Loucy (cell line): ENCODE results near the gene BRK1.

ENCODE experiments used
- H2AFZ ChIP-seq: fragments of 200-600 bp; sonication (generic); 2 replicates; pipeline ENCODE4 v1.6.0; 2016; ENCODE audit warnings: antibody characterized with exemption, mild to moderate bottlenecking, low read length, moderate library complexity
- H3F3A ChIP-seq: fragments of 200-600 bp; 2 replicates; pipeline ENCODE4 v1.6.0; 2016; ENCODE audit warnings: antibody characterized with exemption, low read depth, mild to moderate bottlenecking
- H3K27me3 ChIP-seq: fragments of 200-600 bp; sonication (generic); 2 replicates; pipeline ENCODE4 v1.6.1; 2014; ENCODE audit warnings: low read length, mild to moderate bottlenecking; ENCODE audit not compliant: insufficient read depth, poor library complexity, severe bottlenecking
- H3K36me3 ChIP-seq: fragments of 200-600 bp; sonication (generic); 2 replicates; pipeline ENCODE4 v1.6.1; 2016; ENCODE audit warnings: low read length; ENCODE audit not compliant: insufficient read depth
- H3K4me1 ChIP-seq: fragments of 200-600 bp; sonication (generic); 2 replicates; pipeline ENCODE4 v1.5.1; 2014; ENCODE audit warnings: low read length, mild to moderate bottlenecking; ENCODE audit not compliant: insufficient read depth, poor library complexity, severe bottlenecking
- H3K4me2 ChIP-seq: fragments of 200-600 bp; sonication (generic); 2 replicates; pipeline ENCODE4 v1.6.0; 2014; ENCODE audit warnings: antibody characterized with exemption, low read length, low read depth, mild to moderate bottlenecking; ENCODE audit not compliant: poor library complexity, severe bottlenecking
- H3K4me3 ChIP-seq: fragments of 200-600 bp; sonication (generic); 2 replicates; pipeline ENCODE4 v1.5.1; 2014; ENCODE audit warnings: low read length, mild to moderate bottlenecking, mixed read lengths; ENCODE audit not compliant: poor library complexity, severe bottlenecking
- H3K79me2 ChIP-seq: fragments of 200-600 bp; sonication (generic); 2 replicates; pipeline ENCODE4 v1.6.1; 2014; ENCODE audit warnings: low read length; ENCODE audit not compliant: insufficient read depth
- H3K9ac ChIP-seq: fragments of 200-600 bp; sonication (generic); 2 replicates; pipeline ENCODE4 v1.6.0; 2014; ENCODE audit warnings: mild to moderate bottlenecking, low read depth, low read length, moderate library complexity; ENCODE audit not compliant: poor library complexity, severe bottlenecking
- H3K9me2 ChIP-seq: fragments of 200-600 bp; sonication (generic); replicated peaks from 2 replicates; pipeline ENCODE4 v1.6.1; 2016; ENCODE audit warnings: low read depth, low read length, mixed read lengths
- H3K9me3 ChIP-seq: fragments of 200-600 bp; sonication (generic); 2 replicates; pipeline ENCODE4 v1.6.1; 2014; ENCODE audit warnings: mild to moderate bottlenecking, antibody characterized with exemption, low read length, low read depth; ENCODE audit not compliant: insufficient read depth
- H4K20me1 ChIP-seq: fragments of 200-600 bp; sonication (generic); 2 replicates; pipeline ENCODE4 v1.6.0; 2014; ENCODE audit warnings: antibody characterized with exemption, low read length, mild to moderate bottlenecking; ENCODE audit not compliant: insufficient read depth, poor library complexity, severe bottlenecking
- EZH2phosphoT487 ChIP-seq: fragments of 200-600 bp; IDR thresholded peaks from 2 replicates; pipeline ENCODE4 v1.6.1; 2018; ENCODE audit warnings: antibody characterized with exemption, mild to moderate bottlenecking, moderate library complexity, borderline replicate concordance
- TF ChIP-seq, protein P1 (sequence below): fragments of 200-600 bp; sonication (generic); conservative IDR thresholded peaks from 2 replicates; pipeline ENCODE4 v1.5.1; 2014; ENCODE audit warnings: mild to moderate bottlenecking, antibody characterized with exemption, low read length

Gene BRK1

GRCh38 chr3:10150987-10151386 lies 35.5 kb downstream of the BRK1 start:
- H2AFZ ChIP-seq = no peak overlapping the region
- no peaks in the 10 kb centered on the region for H3F3A ChIP-seq
- no peak overlapping the region for H3K4me3 ChIP-seq
- H3K9ac ChIP-seq = no peak overlapping the region
- TF ChIP-seq EZH2phosphoT487 = no peak
- TF ChIP-seq, protein P1, sequence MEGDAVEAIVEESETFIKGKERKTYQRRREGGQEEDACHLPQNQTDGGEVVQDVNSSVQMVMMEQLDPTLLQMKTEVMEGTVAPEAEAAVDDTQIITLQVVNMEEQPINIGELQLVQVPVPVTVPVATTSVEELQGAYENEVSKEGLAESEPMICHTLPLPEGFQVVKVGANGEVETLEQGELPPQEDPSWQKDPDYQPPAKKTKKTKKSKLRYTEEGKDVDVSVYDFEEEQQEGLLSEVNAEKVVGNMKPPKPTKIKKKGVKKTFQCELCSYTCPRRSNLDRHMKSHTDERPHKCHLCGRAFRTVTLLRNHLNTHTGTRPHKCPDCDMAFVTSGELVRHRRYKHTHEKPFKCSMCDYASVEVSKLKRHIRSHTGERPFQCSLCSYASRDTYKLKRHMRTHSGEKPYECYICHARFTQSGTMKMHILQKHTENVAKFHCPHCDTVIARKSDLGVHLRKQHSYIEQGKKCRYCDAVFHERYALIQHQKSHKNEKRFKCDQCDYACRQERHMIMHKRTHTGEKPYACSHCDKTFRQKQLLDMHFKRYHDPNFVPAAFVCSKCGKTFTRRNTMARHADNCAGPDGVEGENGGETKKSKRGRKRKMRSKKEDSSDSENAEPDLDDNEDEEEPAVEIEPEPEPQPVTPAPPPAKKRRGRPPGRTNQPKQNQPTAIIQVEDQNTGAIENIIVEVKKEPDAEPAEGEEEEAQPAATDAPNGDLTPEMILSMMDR = no peak
- no peaks in the 10 kb centered on the region for H3K9me3 ChIP-seq
- H4K20me1 ChIP-seq = peaks cover 10% of the 10 kb centered on the region
- H3K27me3 ChIP-seq = no peaks in the 10 kb centered on the region
- peaks cover 32% of the 10 kb centered on the region for H3K36me3 ChIP-seq
- peaks cover 26% of the 10 kb centered on the region for H3K79me2 ChIP-seq
- no peak overlapping the region for H3K4me2 ChIP-seq
- H3K9me2 ChIP-seq = no peaks in the 10 kb centered on the region
- H3K4me1 ChIP-seq = peaks cover 10% of the 10 kb centered on the region

- Histone ChIP-seq H3K9me2 (no peaks in the 10 kb centered on the region), H3K4me3 (no peak overlapping the region)
Measured at GRCh38 chr3:10154335-10155122, 39.1 kb downstream of the BRK1 start.

DNA sequence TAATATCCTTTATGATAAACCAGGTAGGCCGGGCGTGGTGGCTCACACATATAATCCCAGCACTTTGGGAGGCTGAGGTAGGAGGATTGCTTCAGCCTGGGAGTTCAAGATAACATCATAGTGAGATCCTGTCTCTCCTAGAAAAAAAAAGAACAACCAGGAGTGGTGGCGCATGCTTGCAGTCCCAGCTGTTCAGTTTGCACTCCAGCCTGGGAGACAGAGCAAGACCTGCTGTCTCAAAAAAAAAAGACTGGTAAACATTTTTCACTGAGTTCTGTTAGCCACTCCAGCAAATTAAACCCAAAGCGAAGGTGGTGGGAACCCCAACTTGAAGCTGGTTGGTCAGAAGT lies 39.6 kb downstream of the BRK1 start:
- H3K4me3 ChIP-seq = no peak overlapping the region
- no peaks in the 10 kb centered on the region for H4K20me1 ChIP-seq
- no peaks in the 10 kb centered on the region for H3F3A ChIP-seq
- H3K4me1 ChIP-seq = no peaks in the 10 kb centered on the region
- H3K79me2 ChIP-seq = no peaks in the 10 kb centered on the region
- no peaks in the 10 kb centered on the region for H3K9me3 ChIP-seq
- no peak overlapping the region for H2AFZ ChIP-seq
- H3K36me3 ChIP-seq = peaks cover 21% of the 10 kb centered on the region; the same call in 1 of the 2 replicates
- TF ChIP-seq, protein P1 = no peak
- no peak for TF ChIP-seq EZH2phosphoT487
- no peak overlapping the region for H3K4me2 ChIP-seq
- no peaks in the 10 kb centered on the region for H3K9me2 ChIP-seq
- no peaks in the 10 kb centered on the region for H3K27me3 ChIP-seq
- no peak overlapping the region for H3K9ac ChIP-seq

More at GRCh38 chr3:10154335-10155122, 39.1 kb downstream of the BRK1 start:
- Histone ChIP-seq H4K20me1 (no peaks in the 10 kb centered on the region), H3K9me3 (no peaks in the 10 kb centered on the region), H3K79me2 (no peaks in the 10 kb centered on the region), H3F3A (no peaks in the 10 kb centered on the region), H3K36me3 (peaks cover 27% of the 10 kb centered on the region), H3K4me1 (no peaks in the 10 kb centered on the region), H2AFZ (no peak overlapping the region), H3K9ac (no peak overlapping the region), H3K4me2 (no peak overlapping the region), H3K27me3 (no peaks in the 10 kb centered on the region)
- TF ChIP-seq, protein P1 = no peak
- no peak for TF ChIP-seq EZH2phosphoT487
